Testis (tissue), 2 donors: ENCODE measurements around the gene RAB12.

ENCODE experiments used
- CTCF ChIP-seq, 3 experiments: fragments of 450-650 bp in 2 of 3; fragments of 200-600 bp in 1 of 3; sonication (generic) in 1 of 3; IDR thresholded peaks; one replicate each; pipeline ENCODE4 v1.5.1; 2016 to 2019; ENCODE audit warnings: antibody characterized with exemption in 3 of 3, mild to moderate bottlenecking in 2 of 3, moderate library complexity in 1 of 3
- POLR2A ChIP-seq: fragments of 450-650 bp; IDR thresholded peaks from one replicate; pipeline ENCODE4 v1.6.1; 2017; ENCODE audit warnings: antibody characterized with exemption, mild to moderate bottlenecking, moderate library complexity

GRCh38 chr18:8660316-8660715, 51.1 kb downstream of the RAB12 start:
- TF ChIP-seq CTCF (IDR thresholded peaks at IDR 0.05), result no peak
- TF ChIP-seq POLR2A, result no peak
